Type B pancreatic cell (in vitro differentiated cells): Measurements from ENCODE around the gene PSMC2. TPM values are rescaled to one million over a fixed set of nuclear protein-coding genes. Genes with fewer than 3 reads are reported as not detected.

Experiments
- DNase-seq: peaks from one replicate; pipeline ENCODE4 v3.0.0; 2021; ENCODE audit warnings: mixed read lengths; ENCODE audit not compliant: unreplicated experiment; ENCODE audit errors: extremely low spot score
- H3K27ac Mint-ChIP-seq: 2 replicates; pipeline ENCODE4 v1.8.0; 2021; ENCODE audit warnings: mild to moderate bottlenecking, mixed read lengths
- H3K27me3 Mint-ChIP-seq: 2 replicates; pipeline ENCODE4 v1.8.0; 2021; ENCODE audit warnings: mixed read lengths
- H3K36me3 Mint-ChIP-seq: 2 replicates; pipeline ENCODE4 v1.8.0; 2021; ENCODE audit warnings: mixed read lengths
- H3K4me1 Mint-ChIP-seq: one replicate; pipeline ENCODE4 v1.8.0; 2021; ENCODE audit warnings: mixed read lengths; ENCODE audit not compliant: unreplicated experiment
- H3K4me3 Mint-ChIP-seq: 2 replicates; pipeline ENCODE4 v1.8.0; 2021; ENCODE audit warnings: mild to moderate bottlenecking, mixed read lengths
- H3K9me3 Mint-ChIP-seq: 2 replicates; pipeline ENCODE4 v1.8.0; 2021; ENCODE audit warnings: mixed read lengths
- total RNA-seq: library from RNA; stranded (reverse); gene quantifications from 2 replicates; pipeline ENCODE4 v1.2.1, GENCODE V29; 2021; ENCODE audit warnings: low replicate concordance
- TF ChIP-seq, protein P1 (sequence below): fragments of 200-600 bp; sonication (generic); conservative IDR thresholded peaks from 2 replicates; pipeline ENCODE4 v1.5.0; 2021; ENCODE audit warnings: antibody characterized with exemption, mild to moderate bottlenecking

PSMC2 gene
- total RNA-seq, 1 donor from 2014 or later = 109 TPM

DNA sequence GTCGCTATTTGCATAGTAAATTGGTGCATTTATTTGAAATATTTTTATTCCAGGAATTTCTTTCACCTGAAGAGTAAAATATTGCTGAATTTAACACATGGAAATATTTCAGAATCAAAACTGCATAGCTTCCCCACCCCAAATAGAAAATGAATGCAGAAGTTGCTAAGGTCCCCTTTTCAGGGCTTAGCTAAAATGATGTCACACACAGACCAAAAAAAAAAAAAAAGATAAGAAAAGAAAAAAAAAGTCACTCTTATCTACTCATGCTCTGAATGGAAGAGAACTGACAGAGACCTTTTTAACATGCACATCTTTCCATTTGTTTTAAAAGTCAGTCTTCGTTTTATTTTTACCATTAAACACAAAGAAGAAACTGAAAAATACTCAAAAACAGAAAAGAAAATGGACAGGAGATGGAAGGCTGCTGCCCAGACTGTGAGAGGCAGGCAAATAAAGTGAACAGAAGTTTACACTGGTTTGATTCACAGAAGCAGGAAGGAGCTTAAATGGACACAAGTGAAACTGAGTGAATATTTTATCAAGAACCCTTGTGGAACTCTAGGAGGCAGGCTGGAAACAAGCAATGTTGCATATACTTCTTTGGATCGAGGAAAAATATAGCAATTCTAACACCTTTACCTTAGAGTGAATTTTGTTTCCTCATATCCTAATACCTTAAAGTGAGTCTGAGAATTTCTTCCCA is 32.0 kb downstream of the PSMC2 start:
- H3K9me3 Mint-ChIP-seq = no peaks in the 10 kb centered on the region
- no peak for DNase-seq
- TF ChIP-seq, protein P1, sequence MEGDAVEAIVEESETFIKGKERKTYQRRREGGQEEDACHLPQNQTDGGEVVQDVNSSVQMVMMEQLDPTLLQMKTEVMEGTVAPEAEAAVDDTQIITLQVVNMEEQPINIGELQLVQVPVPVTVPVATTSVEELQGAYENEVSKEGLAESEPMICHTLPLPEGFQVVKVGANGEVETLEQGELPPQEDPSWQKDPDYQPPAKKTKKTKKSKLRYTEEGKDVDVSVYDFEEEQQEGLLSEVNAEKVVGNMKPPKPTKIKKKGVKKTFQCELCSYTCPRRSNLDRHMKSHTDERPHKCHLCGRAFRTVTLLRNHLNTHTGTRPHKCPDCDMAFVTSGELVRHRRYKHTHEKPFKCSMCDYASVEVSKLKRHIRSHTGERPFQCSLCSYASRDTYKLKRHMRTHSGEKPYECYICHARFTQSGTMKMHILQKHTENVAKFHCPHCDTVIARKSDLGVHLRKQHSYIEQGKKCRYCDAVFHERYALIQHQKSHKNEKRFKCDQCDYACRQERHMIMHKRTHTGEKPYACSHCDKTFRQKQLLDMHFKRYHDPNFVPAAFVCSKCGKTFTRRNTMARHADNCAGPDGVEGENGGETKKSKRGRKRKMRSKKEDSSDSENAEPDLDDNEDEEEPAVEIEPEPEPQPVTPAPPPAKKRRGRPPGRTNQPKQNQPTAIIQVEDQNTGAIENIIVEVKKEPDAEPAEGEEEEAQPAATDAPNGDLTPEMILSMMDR = no peak
- peaks cover 11% of the 10 kb centered on the region for H3K27me3 Mint-ChIP-seq
- no peaks in the 10 kb centered on the region for H3K4me1 Mint-ChIP-seq
- H3K36me3 Mint-ChIP-seq = no peaks in the 10 kb centered on the region
- H3K4me3 Mint-ChIP-seq = no peak overlapping the region
- H3K27ac Mint-ChIP-seq = no peak overlapping the region

DNA sequence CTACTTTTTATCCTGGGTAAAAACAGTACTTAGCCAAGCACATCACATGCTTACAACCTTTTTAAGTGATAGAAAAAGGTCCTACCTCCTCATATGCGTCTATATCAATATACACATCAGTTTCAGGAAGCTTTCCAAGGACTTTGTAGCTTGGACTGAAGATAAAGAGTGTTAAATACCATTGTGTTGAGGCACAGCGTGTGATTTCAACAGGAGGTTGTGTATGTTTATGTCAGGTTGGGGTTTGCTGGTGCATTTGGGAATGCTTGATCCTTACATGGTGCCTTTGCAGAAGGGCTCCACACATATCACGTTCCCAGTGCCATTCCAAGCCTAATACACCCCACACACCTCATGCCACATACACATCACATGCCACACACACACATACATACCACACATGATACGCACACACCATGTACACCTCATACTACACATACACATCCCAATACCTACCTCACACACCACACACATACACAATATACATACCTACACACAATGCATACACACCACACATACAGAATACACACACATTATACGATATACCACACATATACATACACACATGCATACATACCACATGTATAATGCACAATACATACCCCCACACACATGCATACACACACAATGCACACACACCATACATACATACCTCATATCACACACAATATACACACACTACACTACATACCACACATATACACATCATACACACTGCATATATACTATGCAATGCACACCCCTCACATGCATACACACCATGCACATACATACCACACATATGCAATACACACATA is 33.1 kb downstream of the PSMC2 start:
- no peak overlapping the region for H3K27ac Mint-ChIP-seq
- H3K4me1 Mint-ChIP-seq = no peaks in the 10 kb centered on the region
- TF ChIP-seq, protein P1 = no peak

DNA sequence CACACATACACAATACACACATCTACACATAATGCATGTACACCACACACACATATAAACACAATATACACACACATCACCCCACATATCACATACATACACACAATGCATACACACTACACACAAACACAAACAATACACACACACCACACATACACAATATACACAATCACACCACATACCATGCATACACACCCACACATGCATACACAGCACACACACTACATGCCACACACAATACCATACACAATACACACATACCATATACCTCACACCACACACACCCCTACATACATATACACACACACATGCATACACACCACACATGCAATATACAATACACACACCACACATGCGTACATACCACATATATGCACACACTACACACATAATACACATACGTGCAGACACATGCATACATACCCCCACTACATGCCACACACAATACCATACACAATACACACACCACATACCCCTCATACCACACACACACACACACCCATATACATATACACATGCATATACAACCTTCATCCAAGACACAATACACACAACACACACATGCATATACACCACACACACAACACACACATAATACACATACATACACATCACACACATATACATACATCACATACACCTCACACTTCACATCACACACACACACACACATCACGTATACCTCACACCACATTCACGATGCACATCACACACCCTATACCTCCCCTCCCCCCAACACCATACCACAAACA is 34.0 kb downstream of the PSMC2 start:
- no peak overlapping the region for H3K4me3 Mint-ChIP-seq
- H3K4me1 Mint-ChIP-seq = no peaks in the 10 kb centered on the region
- H3K9me3 Mint-ChIP-seq = no peaks in the 10 kb centered on the region
- peaks cover 11% of the 10 kb centered on the region for H3K27me3 Mint-ChIP-seq
- H3K27ac Mint-ChIP-seq = no peak overlapping the region
- no peak for DNase-seq
- TF ChIP-seq, protein P1 = no peak
- H3K36me3 Mint-ChIP-seq = no peaks in the 10 kb centered on the region

More for the DNA sequence above, 33.1 kb downstream of the PSMC2 start:
- no peak for DNase-seq
- Mint-ChIP-seq H3K36me3 (no peaks in the 10 kb centered on the region), H3K4me3 (no peak overlapping the region), H3K27me3 (peaks cover 11% of the 10 kb centered on the region), H3K9me3 (no peaks in the 10 kb centered on the region)

DNA sequence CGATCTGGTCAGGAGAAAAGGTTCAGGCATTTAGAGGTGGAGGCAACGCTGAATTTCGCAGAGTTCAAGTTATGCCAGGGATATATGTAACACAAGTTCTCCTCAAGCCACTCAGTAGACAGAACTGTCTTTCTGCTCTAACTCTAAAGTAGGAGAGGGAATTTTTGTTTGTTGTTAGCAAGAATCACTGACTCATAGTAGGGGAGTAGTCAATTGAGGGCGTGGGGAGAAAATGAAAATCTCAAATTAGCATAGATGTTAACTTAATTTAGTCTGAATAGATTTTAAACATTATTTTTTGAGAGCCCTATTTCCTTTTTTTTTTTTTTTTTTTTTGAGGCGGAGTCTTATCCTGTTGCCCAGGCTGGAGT is 34.6 kb downstream of the PSMC2 start:
- Mint-ChIP-seq H3K36me3 (no peaks in the 10 kb centered on the region), H3K27ac (no peak overlapping the region), H3K4me3 (no peak overlapping the region), H3K9me3 (no peaks in the 10 kb centered on the region), H3K4me1 (no peaks in the 10 kb centered on the region), H3K27me3 (peaks cover 9% of the 10 kb centered on the region)
- TF ChIP-seq, protein P1 = no peak
- DNase-seq = no peak

DNA sequence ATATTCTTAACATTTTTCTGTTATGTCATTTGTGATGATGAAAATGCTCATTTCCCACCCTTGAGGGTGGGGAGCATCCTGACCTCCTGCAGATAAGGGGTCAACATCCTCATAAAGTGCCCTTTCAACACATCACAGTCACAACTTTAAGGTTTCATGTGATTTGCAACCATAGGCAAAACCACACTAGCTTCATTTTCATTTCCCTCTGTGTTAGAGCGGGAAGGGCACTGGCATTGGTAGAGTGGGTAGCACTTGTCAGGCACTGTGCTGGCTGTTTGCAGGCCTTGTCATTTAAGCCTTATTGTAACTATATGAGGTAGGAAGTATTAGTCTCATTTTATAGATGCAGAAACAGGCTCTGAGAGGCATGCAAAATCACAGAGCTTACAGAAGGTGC is 39.8 kb downstream of the PSMC2 start:
- Mint-ChIP-seq H3K27ac (no peak overlapping the region), H3K9me3 (no peaks in the 10 kb centered on the region), H3K4me3 (no peak overlapping the region), H3K27me3 (peaks cover 3% of the 10 kb centered on the region), H3K4me1 (no peaks in the 10 kb centered on the region), H3K36me3 (no peaks in the 10 kb centered on the region)
- TF ChIP-seq, protein P1 = no peak
- DNase-seq = no peak
